WERI-Rb-1 (cell line): ENCODE results near the gene UNC13C.
A peak's percentile ranks its signal among the peaks of the same experiment; 100 is the strongest.

Source experiments
- DNase-seq: peaks from one replicate; pipeline ENCODE4 v3.0.0-alpha.2; 2020
- H3K27ac ChIP-seq: fragments of 250-450 bp; sonication (Bioruptor Pico); 2 replicates; pipeline ENCODE4 v1.5.1; 2020; ENCODE audit warnings: mild to moderate bottlenecking, moderate library complexity
- H3K27me3 ChIP-seq: fragments of 250-450 bp; sonication (Bioruptor Pico); 2 replicates; pipeline ENCODE4 v1.5.1; 2021; ENCODE audit warnings: mild to moderate bottlenecking, low read depth, moderate library complexity; ENCODE audit not compliant: insufficient read depth, severe bottlenecking
- H3K36me3 ChIP-seq: fragments of 250-450 bp; sonication (Bioruptor Pico); 2 replicates; pipeline ENCODE4 v1.5.1; 2020; ENCODE audit warnings: mild to moderate bottlenecking, moderate library complexity
- H3K4me3 ChIP-seq: 2 replicates; pipeline ENCODE4 v1.5.1; 2011; ENCODE audit warnings: low read depth, mild to moderate bottlenecking, control low read depth, low read length
- H3K9me3 ChIP-seq: fragments of 250-450 bp; sonication (Bioruptor Pico); 2 replicates; pipeline ENCODE4 v1.5.1; 2021; ENCODE audit warnings: mild to moderate bottlenecking, moderate library complexity; ENCODE audit not compliant: severe bottlenecking
- CTCF ChIP-seq: IDR thresholded peaks from 2 replicates; pipeline ENCODE4 v1.5.1; 2011; ENCODE audit warnings: low read depth, mild to moderate bottlenecking, control low read depth, inconsistent platforms, low read length

UNC13C gene

GRCh38 chr15:54456413-54456812, 478.2 kb downstream of the UNC13C start:
- DNase-seq: no peak
- no peak for TF ChIP-seq CTCF
- no peak overlapping the region for H3K4me3 ChIP-seq
- H3K9me3 ChIP-seq: no peaks in the 10 kb centered on the region
- no peaks in the 10 kb centered on the region for H3K36me3 ChIP-seq
- no peaks in the 10 kb centered on the region for H3K27me3 ChIP-seq
- no peak overlapping the region for H3K27ac ChIP-seq

- H3K27ac ChIP-seq: no peak overlapping the region
- no peak for DNase-seq
- H3K4me3 ChIP-seq: no peak overlapping the region
- H3K36me3 ChIP-seq: no peaks in the 10 kb centered on the region
- no peaks in the 10 kb centered on the region for H3K9me3 ChIP-seq
- no peaks in the 10 kb centered on the region for H3K27me3 ChIP-seq
- no peak for TF ChIP-seq CTCF
Observed at GRCh38 chr15:54462511-54462913, 484.3 kb downstream of the UNC13C start.

GRCh38 chr15:54481819-54482218, 503.6 kb downstream of the UNC13C start:
- DNase-seq: no peak
- peak; percentile 29 for TF ChIP-seq CTCF
- no peaks in the 10 kb centered on the region for H3K27me3 ChIP-seq
- no peaks in the 10 kb centered on the region for H3K9me3 ChIP-seq
- H3K36me3 ChIP-seq: no peaks in the 10 kb centered on the region
- H3K4me3 ChIP-seq: no peak overlapping the region
- no peak overlapping the region for H3K27ac ChIP-seq

GRCh38 chr15:54482251-54482650, 504.0 kb downstream of the UNC13C start:
- DNase-seq: no peak
- Histone ChIP-seq H3K27me3 (no peaks in the 10 kb centered on the region), H3K27ac (no peak overlapping the region), H3K36me3 (no peaks in the 10 kb centered on the region), H3K9me3 (no peaks in the 10 kb centered on the region), H3K4me3 (no peak overlapping the region)
- no peak for TF ChIP-seq CTCF

- DNase-seq: no peak
- H3K4me3 ChIP-seq: no peak overlapping the region
- no peak for TF ChIP-seq CTCF
Observed at GRCh38 chr15:54500330-54500729, 522.1 kb downstream of the UNC13C start.

GRCh38 chr15:54502416-54503075, 524.3 kb downstream of the UNC13C start:
- Histone ChIP-seq H3K9me3 (no peaks in the 10 kb centered on the region), H3K27ac (no peak overlapping the region), H3K4me3 (no peak overlapping the region), H3K36me3 (no peaks in the 10 kb centered on the region), H3K27me3 (no peaks in the 10 kb centered on the region)
- no peak for TF ChIP-seq CTCF
- no peak for DNase-seq

More at GRCh38 chr15:54500330-54500729, 522.1 kb downstream of the UNC13C start:
- H3K27ac ChIP-seq: no peak overlapping the region
- no peaks in the 10 kb centered on the region for H3K36me3 ChIP-seq
- H3K9me3 ChIP-seq: no peaks in the 10 kb centered on the region
- H3K27me3 ChIP-seq: no peaks in the 10 kb centered on the region
